GM19328 (cell line): ENCODE measurements around the gene SNCAIP.
A peak's percentile ranks its signal among the peaks of the same experiment; 100 is the strongest.

Experiments used
- ATAC-seq: cut with Tn5 transposase; IDR thresholded peaks from one replicate; pipeline ENCODE4 v1.9.1; 2021; ENCODE audit warnings: mild to moderate bottlenecking, moderate library complexity; ENCODE audit not compliant: unreplicated experiment

The SNCAIP gene

GRCh38 chr5:122394284-122394930 lies 82.4 kb downstream of the SNCAIP start:
- ATAC-seq: no peak

- no peak for ATAC-seq
Measured at GRCh38 chr5:122398016-122398415, 86.0 kb downstream of the SNCAIP start.

- no peak for ATAC-seq
Measured at GRCh38 chr5:122400341-122400740, 88.3 kb downstream of the SNCAIP start.

- ATAC-seq: no peak
Measured at GRCh38 chr5:122400938-122401337, 88.9 kb downstream of the SNCAIP start.

- ATAC-seq: no peak
Measured at GRCh38 chr5:122401976-122402725, 90.1 kb downstream of the SNCAIP start.

- ATAC-seq: no peak
Measured at GRCh38 chr5:122402955-122403685, 91.1 kb downstream of the SNCAIP start.

- ATAC-seq: no peak
Measured at GRCh38 chr5:122404018-122404417, 92.0 kb downstream of the SNCAIP start.

- no peak for ATAC-seq
Measured at GRCh38 chr5:122404653-122405362, 92.8 kb downstream of the SNCAIP start.

- ATAC-seq: no peak
Measured at GRCh38 chr5:122405751-122406150, 93.7 kb downstream of the SNCAIP start.

GRCh38 chr5:122406181-122406580 lies 94.1 kb downstream of the SNCAIP start:
- ATAC-seq: no peak

GRCh38 chr5:122408592-122409224 lies 96.7 kb downstream of the SNCAIP start:
- ATAC-seq: no peak

GRCh38 chr5:122412966-122413365 lies 100.9 kb downstream of the SNCAIP start:
- ATAC-seq: peak; percentile 36

GRCh38 chr5:122413722-122414121 lies 101.7 kb downstream of the SNCAIP start:
- ATAC-seq: no peak

- ATAC-seq: peak; percentile 72
Measured at GRCh38 chr5:122415030-122415800, 103.2 kb downstream of the SNCAIP start.

- no peak for ATAC-seq
Measured at GRCh38 chr5:122415801-122416120, 103.7 kb downstream of the SNCAIP start.

GRCh38 chr5:122419142-122419894 lies 107.3 kb downstream of the SNCAIP start:
- no peak for ATAC-seq

- no peak for ATAC-seq
Measured at GRCh38 chr5:122420091-122420490, 108.1 kb downstream of the SNCAIP start.

- ATAC-seq: no peak
Measured at GRCh38 chr5:122420537-122421236, 108.7 kb downstream of the SNCAIP start.
